PFSK-1 (cell line): ENCODE data around the gene ZNF396.

Source experiments
- FOXP2 ChIP-seq: optimal IDR thresholded peaks from 2 replicates; pipeline ENCODE3; 2011; ENCODE audit warnings: borderline replicate concordance, control low read depth, inconsistent platforms; ENCODE audit not compliant: insufficient read depth; ENCODE audit errors: extremely low read length, extremely low read depth
- POLR2AphosphoS5 ChIP-seq: IDR thresholded peaks from 2 replicates; pipeline ENCODE4 v1.6.1; 2012; ENCODE audit warnings: low read depth, mild to moderate bottlenecking, control low read depth, low read length, moderate library complexity
- REST ChIP-seq, 2 experiments: IDR thresholded peaks; 2 replicates each; pipeline versions ENCODE4 v1.6.1 to v1.8.0; 2011 to 2012; ENCODE audit warnings: low read depth in 2 of 2, low read length in 2 of 2, control low read depth in 1 of 2, inconsistent platforms in 1 of 2, mild to moderate bottlenecking in 1 of 2, moderate library complexity in 1 of 2; ENCODE audit not compliant: insufficient read depth in 1 of 2
- SIN3A ChIP-seq: IDR thresholded peaks from 2 replicates; pipeline ENCODE4 v1.6.1; 2012; ENCODE audit warnings: mild to moderate bottlenecking, low read length, moderate library complexity, borderline replicate concordance; ENCODE audit not compliant: insufficient read depth
- TAF1 ChIP-seq: IDR thresholded peaks from 2 replicates; pipeline ENCODE4 v1.6.1; 2012; ENCODE audit warnings: low read length, control low read depth, borderline replicate concordance; ENCODE audit not compliant: insufficient read depth

ZNF396 gene

DNA sequence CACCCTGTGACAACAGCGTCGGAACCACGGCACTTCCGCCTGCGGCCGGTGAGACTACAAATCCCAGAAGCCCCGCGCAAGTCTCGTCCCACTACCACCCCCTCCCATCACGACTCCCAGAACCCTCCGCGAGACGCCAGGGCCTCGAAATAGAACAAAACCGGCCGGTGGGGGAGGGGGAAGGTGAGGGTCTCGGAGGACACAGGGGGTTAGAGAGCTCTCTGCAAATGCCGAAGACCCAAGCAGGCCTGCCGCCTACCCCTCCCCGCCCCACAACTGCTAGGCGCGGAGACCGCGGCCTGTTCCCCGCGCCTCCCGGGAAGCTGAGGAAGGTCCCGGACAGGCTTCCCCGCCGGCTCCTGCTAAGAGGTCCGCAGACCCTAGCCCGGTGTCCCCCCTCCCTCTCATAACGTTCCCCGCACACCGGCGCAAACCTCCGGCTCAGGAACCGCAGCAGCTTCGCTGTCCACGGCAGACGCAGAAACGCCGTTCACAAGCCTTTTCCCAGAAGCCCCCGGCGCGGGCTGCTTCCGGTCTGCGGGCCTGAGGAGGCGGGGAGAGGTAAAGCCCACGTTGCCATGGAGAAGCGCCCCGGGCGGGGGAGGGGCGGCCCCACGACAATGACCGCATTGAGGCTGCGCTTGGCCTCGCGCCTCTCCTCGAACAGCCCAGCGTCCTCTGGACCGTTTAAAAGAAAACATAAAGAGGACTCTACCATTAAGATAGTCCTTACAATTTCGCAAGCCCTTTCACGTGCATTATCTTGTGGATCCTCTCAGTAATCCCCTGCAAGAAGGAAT, 33.0 kb downstream of the ZNF396 start, which contains the start of gene ZNF24:
Gene ZNF24, minus strand, starts transcription at position 485 of the 800 bp plus-strand sequence. CDS start 3,770 bp downstream, outside the sequence.
- TF ChIP-seq REST (IDR thresholded peaks at IDR 0.05; ENCODE audit: insufficient read depth in 1 of 2, low read depth in 2 of 2, low read length in 2 of 2): no peak; a peak in 1 of 4 replicates
- peak; percentile 91 for TF ChIP-seq POLR2AphosphoS5
- TF ChIP-seq SIN3A: peak; percentile 21; the same call in 1 of the 2 replicates
- TF ChIP-seq FOXP2: peak; percentile 77
- 0 out of 2 replicates have a peak, but pooled peaks have one; percentile 84 for TF ChIP-seq TAF1

DNA sequence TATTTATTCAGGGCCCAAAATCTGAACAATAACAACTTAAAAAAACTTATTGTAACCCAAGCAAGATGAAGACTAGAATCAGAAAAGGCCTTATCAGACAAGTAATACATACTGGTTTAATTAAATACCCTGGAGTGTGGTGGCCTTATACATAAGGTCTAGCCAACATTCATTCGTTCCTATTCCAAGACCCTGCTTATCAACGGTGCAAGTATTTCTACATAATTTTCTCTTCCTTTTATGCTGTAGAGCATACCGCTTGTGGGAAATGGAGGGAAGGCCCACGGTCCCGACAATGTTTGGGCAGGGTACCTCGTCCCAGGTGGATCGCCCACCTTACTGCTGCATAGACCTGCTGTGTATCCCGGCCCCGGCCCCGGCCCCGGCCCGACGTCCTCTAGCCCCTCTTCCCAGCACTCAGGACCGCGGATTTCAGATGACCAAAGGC, 33.6 kb downstream of the ZNF396 start:
- TF ChIP-seq POLR2AphosphoS5 (no peak), SIN3A (no peak), FOXP2 (no peak), TAF1 (no peak), REST (IDR thresholded peaks at IDR 0.05; ENCODE audit: insufficient read depth in 1 of 2, low read depth in 2 of 2, low read length in 2 of 2) (no peak)

DNA sequence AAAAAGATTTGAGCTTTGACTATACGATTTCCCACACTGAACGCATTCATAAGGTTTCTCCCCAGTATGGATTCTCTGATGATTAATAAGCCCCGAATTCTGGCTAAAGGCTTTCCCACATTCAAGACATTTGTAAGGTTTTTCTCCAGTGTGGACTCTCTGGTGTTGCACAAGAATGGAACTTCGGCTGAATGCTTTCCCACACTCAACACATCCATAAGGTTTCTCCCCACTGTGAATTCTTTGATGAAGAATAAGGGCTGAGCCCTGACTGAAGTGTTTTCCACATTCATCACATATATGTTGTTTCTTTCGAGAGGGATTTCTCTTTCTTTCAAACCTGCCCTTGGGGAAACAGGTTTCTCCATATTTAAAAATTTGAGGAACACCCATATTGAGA, 39.9 kb downstream of the ZNF396 start:
- no peak for TF ChIP-seq FOXP2
- no peak for TF ChIP-seq POLR2AphosphoS5
- TF ChIP-seq REST (IDR thresholded peaks at IDR 0.05; ENCODE audit: insufficient read depth in 1 of 2, low read depth in 2 of 2, low read length in 2 of 2): no peak
- no peak for TF ChIP-seq SIN3A
- TF ChIP-seq TAF1: no peak

DNA sequence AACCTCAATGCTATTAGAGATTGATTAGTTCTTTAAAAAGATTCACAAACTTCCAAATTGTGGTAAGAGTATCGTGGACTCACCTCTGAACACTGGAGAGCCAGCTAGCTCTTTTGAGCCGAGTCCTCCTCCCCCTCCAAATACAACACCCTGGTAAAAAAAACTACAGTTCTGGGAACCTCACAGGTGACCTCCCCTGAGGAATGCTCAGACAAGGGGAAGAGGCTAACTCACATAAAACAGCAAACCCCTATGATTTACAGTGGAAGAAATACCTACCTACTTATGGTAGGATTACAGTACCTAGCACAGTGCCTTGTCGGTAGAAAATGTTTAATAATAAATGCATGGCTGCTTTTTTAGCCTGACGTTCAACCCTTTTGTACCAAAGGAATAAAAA, 41.3 kb downstream of the ZNF396 start:
- TF ChIP-seq FOXP2 (no peak), REST (IDR thresholded peaks at IDR 0.05; ENCODE audit: insufficient read depth in 1 of 2, low read depth in 2 of 2, low read length in 2 of 2) (no peak), TAF1 (no peak), POLR2AphosphoS5 (no peak), SIN3A (no peak)
